Adrenal gland (tissue), 12 donors: ENCODE measurements around the gene TVP23B. TPM values are rescaled to one million over a fixed set of nuclear protein-coding genes. Genes with fewer than 3 reads are reported as not detected.
"Not testable (repeated sequence)": the region's sequence is repeated elsewhere in the genome, so short reads cannot be mapped to it uniquely, and the experiment has no call there.

Experiments
- DNase-seq, 7 donors: peaks; one replicate each; pipeline ENCODE4 v3.0.0-alpha.2; 2019 to 2020
- H3K27ac ChIP-seq, 5 donors: fragments of 200-600 bp; sonication (generic) in 4 of 5; 1 replicate in 3 of 5; 2 replicates in 2 of 5; pipeline versions ENCODE4 v1.5.1 to v1.8.0; 2016 to 2020; ENCODE audit warnings: mild to moderate bottlenecking in 1 of 5
- H3K27me3 ChIP-seq: fragments of 200-600 bp; 2 replicates; pipeline ENCODE4 v1.8.0; 2021
- H3K36me3 ChIP-seq, 2 donors: fragments of 200-600 bp; replicated peaks in 1 of 2; 1 replicate in 1 of 2; 2 replicates in 1 of 2; pipeline versions ENCODE4 v1.5.1 to v1.8.0; 2018 to 2022
- H3K4me1 ChIP-seq, 2 donors: fragments of 200-600 bp; replicated peaks in 1 of 2; 1 replicate in 1 of 2; 2 replicates in 1 of 2; pipeline versions ENCODE4 v1.5.1 to v1.8.0; 2018 to 2021
- H3K4me3 ChIP-seq, 4 donors: fragments of 200-600 bp; sonication (generic) in 3 of 4; one replicate each; pipeline ENCODE4 v1.5.1; 2016 to 2018
- H3K9me3 ChIP-seq, 3 donors: fragments of 200-600 bp; sonication (generic) in 1 of 3; replicated peaks in 1 of 3; 1 replicate in 2 of 3; 2 replicates in 1 of 3; pipeline versions ENCODE4 v1.5.1 to v1.8.0; 2016 to 2021
- CTCF ChIP-seq, 6 experiments: fragments of 450-650 bp in 4 of 6; fragments of 200-600 bp in 2 of 6; sonication (generic) in 1 of 6; IDR thresholded peaks; 1 replicate in 5 of 6; 2 replicates in 1 of 6; pipeline versions ENCODE4 v1.5.1 to v1.8.0; 2016 to 2021; ENCODE audit warnings: antibody characterized with exemption in 6 of 6, mild to moderate bottlenecking in 2 of 6, moderate library complexity in 1 of 6
- POLR2A ChIP-seq, 2 donors: fragments of 450-650 bp; IDR thresholded peaks; one replicate each; pipeline ENCODE4 v1.6.1; 2017; ENCODE audit warnings: antibody characterized with exemption in 2 of 2, mild to moderate bottlenecking in 2 of 2, moderate library complexity in 1 of 2
- WGBS, 4 donors: extraction: QIAGEN DNeasy Blood & Tissue Kit in 2 of 4; methylation state at CpG; one replicate each; pipeline versions ENCODE4 v1.1.5 to v1.1.7; 2013 to 2017; 5-methylcytosine and 5-hydroxymethylcytosine counted together
- intact Hi-C, 2 donors: fragments of 100-400 bp; cut with DNase I; formaldehyde crosslinking; loops; one replicate each; pipeline versions ENCODE4 v1.14.1 to v1.15.0; 2022 to 2023
- polyA plus RNA-seq, 3 donors: library from polyadenylated mRNA; stranded (reverse); fragments of 200-250 nt in 2 of 3; fragments of 350-450 nt in 1 of 3; fragmentation: Illumina TruSeq in 1 of 3; extraction: RNeasy Lipid Tissue Mini Kit (QIAGEN cat#74804) in 1 of 3; gene quantifications; one replicate each; pipeline ENCODE4 v1.2.3, GENCODE V29; 2013 to 2014
- total RNA-seq, 9 donors: library from RNA; depleted of rRNA in 4 of 9; stranded (reverse); fragments of >200 nt in 4 of 9; fragments of 120-200 nt in 1 of 9; fragmentation: NEBNext Ultra II Directional in 1 of 9; extraction: Animal tissue kit (Norgen Biotek cat#: 25700) in 1 of 9; gene quantifications; one replicate each; pipeline versions ENCODE4 v1.1.0 to v1.2.4, GENCODE V29; 2013 to 2023
- donor health status: healthy with polysubstance abuse.
- donor health status: Bipolar disorder and iron deficiency.
- donor health status: DM: yes; HTN: yes; CAD: no.
- donor health status: DM: no; HTN: no; CAD: no.
- donor health status: DM: no; HTN: no; CAD: no.
- donor health status: DM: yes; HTN: yes; CAD: no.

The TVP23B gene
- total and polyA plus RNA-seq, 12 donors: 16.2 to 86.0 (median 47.6) TPM

GRCh38 chr17:18816489-18817371 is 35.7 kb downstream of the TVP23B start:
- H3K36me3 ChIP-seq, H3K27ac ChIP-seq, H3K4me1 ChIP-seq, H3K4me3 ChIP-seq, intact Hi-C loops, H3K9me3 ChIP-seq, H3K27me3 ChIP-seq: not testable (repeated sequence)
- 43 to 50% (median 49%) methylated on average over 8 to 9 of the region's 9 CpGs for WGBS, 4 donors
- DNase-seq: peak; percentile 32 to 64 (median 55)
- TF ChIP-seq CTCF (IDR thresholded peaks at IDR 0.05): peak; percentile 43 to 68 (median 54)

GRCh38 chr17:18821430-18821829 is 40.4 kb downstream of the TVP23B start:
- H3K36me3 ChIP-seq, H3K4me3 ChIP-seq, H3K4me1 ChIP-seq, DNase-seq, H3K27ac ChIP-seq, H3K27me3 ChIP-seq, intact Hi-C loops, H3K9me3 ChIP-seq: not testable (repeated sequence)
- 27 to 78% (median 48%) methylated on average over 1 to 3 of the region's 3 CpGs for WGBS, 4 donors

- H3K27ac ChIP-seq, H3K4me3 ChIP-seq, H3K4me1 ChIP-seq, H3K9me3 ChIP-seq, DNase-seq, H3K36me3 ChIP-seq, intact Hi-C loops, H3K27me3 ChIP-seq: not testable (repeated sequence)
- no CpG with 5 or more reads among the region's 1 CpG for WGBS, 4 donors
Observed at GRCh38 chr17:18827613-18828012, 46.6 kb downstream of the TVP23B start.

- Histone ChIP-seq H3K36me3 (no peaks in the 10 kb centered on the region), H3K27ac (no peak overlapping the region), H3K4me3 (no peak overlapping the region), H3K27me3 (no peaks in the 10 kb centered on the region), H3K4me1 (no peaks in the 10 kb centered on the region), H3K9me3 (no peaks in the 10 kb centered on the region)
- TF ChIP-seq POLR2A (IDR thresholded peaks at IDR 0.05) (no peak), CTCF (IDR thresholded peaks at IDR 0.05) (no peak)
- no peak for DNase-seq
- intact Hi-C loops: no loop called here
- 74 to 89% (median 85%) methylated on average over 3 to 6 of the region's 6 CpGs for WGBS, 4 donors
Observed at GRCh38 chr17:18848501-18848900, 67.5 kb downstream of the TVP23B start.

GRCh38 chr17:18850679-18851078 is 69.7 kb downstream of the TVP23B start:
- 88 to 100% (median 91%) methylated on average over 1 of the region's 1 CpG for WGBS, 4 donors
- no peaks in the 10 kb centered on the region for H3K27me3 ChIP-seq
- H3K4me1 ChIP-seq: peaks cover 0 to 5% of the 10 kb centered on the region in 2 donors
- no peaks in the 10 kb centered on the region for H3K36me3 ChIP-seq
- no peak for DNase-seq
- no peak for TF ChIP-seq CTCF (IDR thresholded peaks at IDR 0.05)
- no peak for TF ChIP-seq POLR2A (IDR thresholded peaks at IDR 0.05)
- H3K9me3 ChIP-seq: no peaks in the 10 kb centered on the region
- intact Hi-C loops: no loop called here
- no peak overlapping the region for H3K4me3 ChIP-seq
- no peak overlapping the region for H3K27ac ChIP-seq
